Ovary (tissue), 9 donors: ENCODE measurements around the gene ATP8B4. TPM values are rescaled to one million over a fixed set of nuclear protein-coding genes. Genes with fewer than 3 reads are reported as not detected.

ENCODE experiments used
- DNase-seq, 5 donors: peaks; one replicate each; pipeline ENCODE4 v3.0.0-alpha.2; 2019 to 2020
- H3K27ac ChIP-seq, 2 donors: fragments of 200-600 bp; one replicate each; pipeline versions ENCODE4 v1.5.1 to v1.8.0; 2019 to 2022
- H3K27me3 ChIP-seq: fragments of 200-600 bp; one replicate; pipeline ENCODE4 v1.8.0; 2022
- H3K36me3 ChIP-seq: fragments of 200-600 bp; sonication (generic); one replicate; pipeline ENCODE4 v1.5.1; 2019
- H3K4me1 ChIP-seq: one replicate; pipeline ENCODE4 v1.8.1; 2013; ENCODE audit warnings: mild to moderate bottlenecking, moderate library complexity; ENCODE audit not compliant: insufficient read depth
- H3K4me3 ChIP-seq: fragments of 200-600 bp; sonication (generic); one replicate; pipeline ENCODE4 v1.5.1; 2017
- H3K9me3 ChIP-seq, 2 donors: fragments of 200-600 bp in 1 of 2; sonication (generic) in 1 of 2; one replicate each; pipeline versions ENCODE4 v1.5.1 to v1.8.1; 2013 to 2019; ENCODE audit warnings: mild to moderate bottlenecking in 1 of 2, moderate library complexity in 1 of 2
- CTCF ChIP-seq, 3 donors: fragments of 450-650 bp in 2 of 3; fragments of 200-600 bp in 1 of 3; IDR thresholded peaks; one replicate each; pipeline versions ENCODE4 v1.5.1 to v1.8.0; 2016 to 2022; ENCODE audit warnings: antibody characterized with exemption in 3 of 3, mild to moderate bottlenecking in 1 of 3
- EP300 ChIP-seq: sonication (generic); formaldehyde crosslinking; IDR thresholded peaks from one replicate; pipeline ENCODE4 v1.6.1; 2017; ENCODE audit warnings: antibody characterized with exemption
- POLR2A ChIP-seq: fragments of 450-650 bp; IDR thresholded peaks from one replicate; pipeline ENCODE4 v1.6.1; 2017; ENCODE audit warnings: antibody characterized with exemption, mild to moderate bottlenecking, moderate library complexity
- WGBS, 3 donors: extraction: QIAGEN DNeasy Blood & Tissue Kit in 1 of 3; methylation state at CpG; one replicate each; pipeline versions ENCODE4 v1.1.5 to v1.1.7; 2013 to 2017; 5-methylcytosine and 5-hydroxymethylcytosine counted together
- intact Hi-C, 4 donors: fragments of 100-400 bp; cut with DNase I; formaldehyde crosslinking; loops; one replicate each; pipeline versions ENCODE4 v1.11.0 to v1.15.1; 2022 to 2023
- polyA plus RNA-seq, 2 donors: library from polyadenylated mRNA; stranded (reverse); fragments of 200-250 nt in 1 of 2; fragments of 350-450 nt in 1 of 2; fragmentation: Illumina TruSeq in 1 of 2; extraction: RNeasy Lipid Tissue Mini Kit (QIAGEN cat#74804) in 1 of 2; gene quantifications; one replicate each; pipeline ENCODE4 v1.2.3, GENCODE V29; 2013 to 2014
- total RNA-seq, 7 donors: library from RNA; depleted of rRNA in 2 of 7; stranded (reverse); fragments of >200 nt in 2 of 7; fragmentation: NEBNext Ultra II Directional in 3 of 7; extraction: Animal tissue kit (Norgen Biotek cat#: 25700) in 3 of 7; gene quantifications; one replicate each; pipeline versions ENCODE4 v1.1.0 to v1.2.4, GENCODE V29; 2016 to 2023
- donor health status: DM: no; HTN: no; CAD: no; lungs with moderate emphysema.
- donor health status: DM: no; HTN: no; CAD: no.
- donor health status: Bipolar disorder and iron deficiency.
- donor health status: DM: yes; HTN: yes; CAD: no.
- donor health status: DM: no; HTN: no; CAD: no.
- donor health status: DM: yes; HTN: yes; CAD: no.

ATP8B4 gene
- total and polyA plus RNA-seq, 9 donors = 3.7 to 14.4 (median 7.1) TPM

- TF ChIP-seq POLR2A (no peak), CTCF (IDR thresholded peaks at IDR 0.05) (no peak), EP300 (no peak)
- Histone ChIP-seq H3K4me1 (no peaks in the 10 kb centered on the region), H3K4me3 (no peak overlapping the region), H3K27me3 (no peaks in the 10 kb centered on the region), H3K9me3 (no peaks in the 10 kb centered on the region), H3K27ac (no peak overlapping the region), H3K36me3 (no peaks in the 10 kb centered on the region)
- WGBS, 3 donors = 75 to 85% (median 76%) methylated on average over 5 of the region's 5 CpGs
- DNase-seq = no peak
- intact Hi-C loops = no loop called here
These were observed 203.2 kb downstream of the ATP8B4 start for GRCh38 chr15:49915822-49916221.

- intact Hi-C loops = loop anchor here in 2 of 4 donors (10.0 kb wide), 4 partner anchors 86 to 474 kb away; no protein-coding TSS in a partner anchor
- no peak for TF ChIP-seq EP300
- TF ChIP-seq POLR2A = no peak
- TF ChIP-seq CTCF (IDR thresholded peaks at IDR 0.05) = no peak
- Histone ChIP-seq H3K9me3 (no peaks in the 10 kb centered on the region), H3K4me3 (no peak overlapping the region), H3K4me1 (peaks cover 2% of the 10 kb centered on the region), H3K27ac (no peak overlapping the region), H3K27me3 (no peaks in the 10 kb centered on the region), H3K36me3 (no peaks in the 10 kb centered on the region)
- WGBS, 3 donors = 91 to 97% (median 92%) methylated on average over 4 of the region's 4 CpGs
- no peak for DNase-seq
These were observed 210.1 kb downstream of the ATP8B4 start for GRCh38 chr15:49908933-49909295.

- no peaks in the 10 kb centered on the region for H3K9me3 ChIP-seq
- DNase-seq = no peak
- TF ChIP-seq CTCF (IDR thresholded peaks at IDR 0.05) (no peak), EP300 (no peak), POLR2A (no peak)
- H3K36me3 ChIP-seq = no peaks in the 10 kb centered on the region
- no peaks in the 10 kb centered on the region for H3K27me3 ChIP-seq
- whole genome bisulfite sequencing, 3 donors = 86 to 88% (median 88%) methylated on average over 2 of the region's 2 CpGs
- intact Hi-C loops = loop anchor here in 2 of 4 donors (10.0 kb wide), 4 partner anchors 86 to 474 kb away; no protein-coding TSS in a partner anchor
- no peak overlapping the region for H3K27ac ChIP-seq
- H3K4me1 ChIP-seq = peaks cover 4% of the 10 kb centered on the region
- no peak overlapping the region for H3K4me3 ChIP-seq
These were observed 210.6 kb downstream of the ATP8B4 start for GRCh38 chr15:49908236-49908932.

- no peaks in the 10 kb centered on the region for H3K9me3 ChIP-seq
- peaks cover 7% of the 10 kb centered on the region for H3K4me1 ChIP-seq
- H3K36me3 ChIP-seq = no peaks in the 10 kb centered on the region
- no peaks in the 10 kb centered on the region for H3K27me3 ChIP-seq
- H3K4me3 ChIP-seq = no peak overlapping the region
- no peak for DNase-seq
- no peak overlapping the region for H3K27ac ChIP-seq
- WGBS, 3 donors = 45 to 63% (median 58%) methylated on average over 1 of the region's 1 CpG
- no peak for TF ChIP-seq POLR2A
- no peak for TF ChIP-seq EP300
- TF ChIP-seq CTCF (IDR thresholded peaks at IDR 0.05) = no peak
- intact Hi-C loops = loop anchor here in 2 of 4 donors (10.0 kb wide), 4 partner anchors 88 to 472 kb away; no protein-coding TSS in a partner anchor
These were observed 212.1 kb downstream of the ATP8B4 start for GRCh38 chr15:49906966-49907365.
